GM18520 (cell line): Measurements from ENCODE around the gene FAM170A.
A peak's percentile ranks its signal among the peaks of the same experiment; 100 is the strongest.

Experiments used
- ATAC-seq: cut with Tn5 transposase; IDR thresholded peaks from one replicate; pipeline ENCODE4 v1.9.1; 2021; ENCODE audit not compliant: unreplicated experiment

FAM170A gene

GRCh38 chr5:119629339-119629738 is at the start of gene FAM170A:
FAM170A (plus strand) TSS chr5:119629558; CDS start chr5:119629769, 211 bp downstream.
- no peak for ATAC-seq

- no peak for ATAC-seq
Measured at GRCh38 chr5:119582987-119583386, 46.4 kb upstream of the FAM170A start.

GRCh38 chr5:119583684-119584083 is 45.7 kb upstream of the FAM170A start:
- ATAC-seq, result peak; percentile 84

GRCh38 chr5:119596046-119596445 is 33.3 kb upstream of the FAM170A start:
- ATAC-seq, result no peak

GRCh38 chr5:119597728-119598298 is 31.5 kb upstream of the FAM170A start:
- ATAC-seq, result peak; percentile 98

- no peak for ATAC-seq
Measured at GRCh38 chr5:119613937-119614336, 15.4 kb upstream of the FAM170A start.

- no peak for ATAC-seq
Measured at GRCh38 chr5:119614838-119615237, 14.5 kb upstream of the FAM170A start.

GRCh38 chr5:119626086-119626485 is 3.3 kb upstream of the FAM170A start:
- no peak for ATAC-seq

- no peak for ATAC-seq
Measured at GRCh38 chr5:119630752-119631440, 1.5 kb downstream of the FAM170A start.

GRCh38 chr5:119631660-119632059 is 2.3 kb downstream of the FAM170A start:
- ATAC-seq, result peak; percentile 69

GRCh38 chr5:119651486-119651885 is 22.1 kb downstream of the FAM170A start:
- no peak for ATAC-seq

- ATAC-seq, result no peak
Measured at GRCh38 chr5:119655061-119655460, 25.7 kb downstream of the FAM170A start.

- no peak for ATAC-seq
Measured at GRCh38 chr5:119656023-119656422, 26.7 kb downstream of the FAM170A start.

- ATAC-seq, result no peak
Measured at GRCh38 chr5:119666542-119666941, 37.2 kb downstream of the FAM170A start.

GRCh38 chr5:119678351-119679028 is 49.1 kb downstream of the FAM170A start:
- no peak for ATAC-seq

- ATAC-seq, result no peak
Measured at GRCh38 chr5:119680080-119680479, 50.7 kb downstream of the FAM170A start.

GRCh38 chr5:119681734-119682133 is 52.4 kb downstream of the FAM170A start:
- no peak for ATAC-seq

GRCh38 chr5:119682372-119682771 is 53.0 kb downstream of the FAM170A start:
- ATAC-seq, result no peak
